ENCODE measurements around the gene GATA2.
A peak's percentile ranks its signal among the peaks of the same experiment; 100 is the strongest.

GATA2 gene

DNA sequence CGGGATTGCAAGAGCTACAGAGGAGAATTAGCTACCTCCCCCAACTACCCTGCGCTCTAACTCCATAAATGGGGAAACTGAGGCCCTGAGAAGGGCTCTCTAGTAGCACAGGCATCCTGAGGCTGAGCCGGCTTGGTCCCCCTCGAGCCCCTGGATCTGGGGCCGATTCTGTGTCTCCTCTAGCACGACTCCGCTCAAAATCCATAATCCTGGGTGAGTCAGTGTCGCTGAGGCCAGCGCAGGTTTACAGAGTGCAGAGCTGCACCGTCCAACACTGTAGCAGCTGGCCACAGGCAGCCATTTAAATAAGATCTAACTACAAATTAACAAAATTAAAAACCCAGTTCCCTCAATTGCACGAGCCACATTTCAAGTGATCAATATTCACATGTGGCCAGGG lies 10.8 kb downstream of the GATA2 start:
- Histone ChIP-seq H3K27me3 (no peaks in the 10 kb centered on the region), H3K9me3 (no peaks in the 10 kb centered on the region), H3K4me3 (ENCODE audit: low read depth, low read length) (peak overlapping the region; percentile 77), H3K4me1 (peaks cover 23% of the 10 kb centered on the region), H3K36me3 (peaks cover 98% of the 10 kb centered on the region)
- DNase-seq, result no peak
- TF ChIP-seq, protein P1, sequence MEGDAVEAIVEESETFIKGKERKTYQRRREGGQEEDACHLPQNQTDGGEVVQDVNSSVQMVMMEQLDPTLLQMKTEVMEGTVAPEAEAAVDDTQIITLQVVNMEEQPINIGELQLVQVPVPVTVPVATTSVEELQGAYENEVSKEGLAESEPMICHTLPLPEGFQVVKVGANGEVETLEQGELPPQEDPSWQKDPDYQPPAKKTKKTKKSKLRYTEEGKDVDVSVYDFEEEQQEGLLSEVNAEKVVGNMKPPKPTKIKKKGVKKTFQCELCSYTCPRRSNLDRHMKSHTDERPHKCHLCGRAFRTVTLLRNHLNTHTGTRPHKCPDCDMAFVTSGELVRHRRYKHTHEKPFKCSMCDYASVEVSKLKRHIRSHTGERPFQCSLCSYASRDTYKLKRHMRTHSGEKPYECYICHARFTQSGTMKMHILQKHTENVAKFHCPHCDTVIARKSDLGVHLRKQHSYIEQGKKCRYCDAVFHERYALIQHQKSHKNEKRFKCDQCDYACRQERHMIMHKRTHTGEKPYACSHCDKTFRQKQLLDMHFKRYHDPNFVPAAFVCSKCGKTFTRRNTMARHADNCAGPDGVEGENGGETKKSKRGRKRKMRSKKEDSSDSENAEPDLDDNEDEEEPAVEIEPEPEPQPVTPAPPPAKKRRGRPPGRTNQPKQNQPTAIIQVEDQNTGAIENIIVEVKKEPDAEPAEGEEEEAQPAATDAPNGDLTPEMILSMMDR (IDR thresholded peaks at IDR 0.05; ENCODE audit: low read depth, low read length), result no peak

DNA sequence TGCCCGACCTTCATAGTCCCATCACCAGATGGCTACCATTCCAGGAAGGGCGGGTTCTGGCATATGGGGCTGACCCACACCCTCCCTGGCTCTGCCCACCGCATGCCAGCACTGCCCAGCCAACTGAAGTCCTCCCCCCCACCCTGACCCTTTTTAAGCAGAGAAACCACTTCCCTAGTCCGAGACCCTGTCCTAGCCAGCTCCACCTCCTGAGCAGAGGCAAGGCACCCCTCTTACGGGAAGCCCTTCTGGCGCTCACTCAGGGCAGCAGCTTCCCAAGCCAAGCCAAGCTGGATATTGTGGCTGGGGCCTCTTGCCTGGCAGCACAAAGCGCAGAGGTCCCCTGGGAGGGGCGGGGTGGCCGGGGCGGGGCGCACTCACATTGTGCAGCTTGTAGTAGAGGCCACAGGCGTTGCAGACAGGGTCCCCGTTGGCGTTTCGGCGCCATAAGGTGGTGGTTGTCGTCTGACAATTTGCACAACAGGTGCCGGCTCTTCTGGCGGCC lies 11.5 kb downstream of the GATA2 start:
- H3K36me3 ChIP-seq, result peaks cover 92% of the 10 kb centered on the region
- TF ChIP-seq, protein P1 (IDR thresholded peaks at IDR 0.05; ENCODE audit: low read depth, low read length), result no peak
- H3K4me1 ChIP-seq, result peaks cover 23% of the 10 kb centered on the region
- H3K27me3 ChIP-seq, result no peaks in the 10 kb centered on the region
- DNase-seq, result peak; percentile 93
- H3K4me3 ChIP-seq (ENCODE audit: low read depth, low read length), result peak overlapping the region; percentile 77
- no peaks in the 10 kb centered on the region for H3K9me3 ChIP-seq

DNA sequence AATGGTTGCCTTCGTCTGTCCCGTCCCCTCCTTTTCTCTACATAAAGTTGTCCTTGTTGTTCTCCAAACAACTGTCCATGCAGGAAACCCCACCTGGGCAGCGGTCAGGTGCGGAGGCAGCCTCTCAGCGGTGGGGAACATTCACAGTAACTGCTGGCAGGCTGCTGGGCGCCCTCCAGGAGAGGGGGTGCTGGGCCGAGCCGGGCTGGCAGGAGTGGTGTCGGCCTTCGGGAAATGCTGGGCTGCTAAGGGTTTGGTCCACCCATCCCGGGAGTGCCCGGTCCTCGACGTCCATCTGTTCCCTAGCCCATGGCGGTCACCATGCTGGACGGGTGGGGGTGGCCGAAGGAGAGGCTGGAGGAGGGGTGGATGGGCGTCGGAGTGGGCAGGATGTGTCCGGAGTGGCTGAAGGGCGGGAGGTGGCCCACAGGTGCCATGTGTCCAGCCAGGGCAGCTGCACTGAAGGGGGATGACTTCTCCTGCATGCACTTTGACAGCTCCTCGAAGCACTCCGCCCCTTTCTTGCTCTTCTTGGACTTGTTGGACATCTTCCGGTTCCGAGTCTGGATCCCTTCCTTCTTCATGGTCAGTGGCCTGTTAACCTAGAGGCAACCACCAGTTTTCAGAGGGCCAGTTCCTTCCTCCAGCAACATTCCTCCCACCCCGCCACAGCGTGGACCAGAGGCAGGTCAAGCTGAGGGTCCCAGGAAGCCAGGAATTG lies 12.1 kb downstream of the GATA2 start:
- peaks cover 85% of the 10 kb centered on the region for H3K36me3 ChIP-seq
- H3K27me3 ChIP-seq, result no peaks in the 10 kb centered on the region
- DNase-seq, result no peak
- H3K4me1 ChIP-seq, result peaks cover 23% of the 10 kb centered on the region
- peak overlapping the region; percentile 77 for H3K4me3 ChIP-seq (ENCODE audit: low read depth, low read length)
- TF ChIP-seq, protein P1 (IDR thresholded peaks at IDR 0.05; ENCODE audit: low read depth, low read length), result no peak
- H3K9me3 ChIP-seq, result no peaks in the 10 kb centered on the region

DNA sequence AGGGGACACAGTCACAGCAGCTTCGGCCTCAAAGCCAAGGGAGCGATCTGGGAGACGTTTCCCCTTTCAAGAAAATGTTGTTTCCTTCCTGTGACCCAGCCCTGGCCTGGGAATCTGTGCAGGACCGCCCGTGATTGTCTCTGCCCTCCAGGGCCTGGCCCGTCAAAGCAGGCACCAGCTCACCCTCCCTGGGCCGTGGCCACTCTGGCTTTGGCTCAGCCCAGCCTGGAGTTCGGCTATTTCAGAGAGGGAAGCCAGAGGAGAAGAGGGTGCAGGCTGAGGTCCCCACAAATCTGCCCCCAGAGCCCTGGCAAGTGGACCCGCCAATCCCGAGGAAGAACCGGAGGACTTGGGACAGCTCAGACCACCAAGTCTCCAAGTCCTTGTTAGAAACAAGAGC lies 12.7 kb downstream of the GATA2 start:
- Histone ChIP-seq H3K4me3 (ENCODE audit: low read depth, low read length) (peak overlapping the region; percentile 77), H3K36me3 (peaks cover 79% of the 10 kb centered on the region), H3K27me3 (no peaks in the 10 kb centered on the region), H3K4me1 (peaks cover 29% of the 10 kb centered on the region), H3K9me3 (no peaks in the 10 kb centered on the region)
- TF ChIP-seq, protein P1 (IDR thresholded peaks at IDR 0.05; ENCODE audit: low read depth, low read length), result no peak
- DNase-seq, result no peak

DNA sequence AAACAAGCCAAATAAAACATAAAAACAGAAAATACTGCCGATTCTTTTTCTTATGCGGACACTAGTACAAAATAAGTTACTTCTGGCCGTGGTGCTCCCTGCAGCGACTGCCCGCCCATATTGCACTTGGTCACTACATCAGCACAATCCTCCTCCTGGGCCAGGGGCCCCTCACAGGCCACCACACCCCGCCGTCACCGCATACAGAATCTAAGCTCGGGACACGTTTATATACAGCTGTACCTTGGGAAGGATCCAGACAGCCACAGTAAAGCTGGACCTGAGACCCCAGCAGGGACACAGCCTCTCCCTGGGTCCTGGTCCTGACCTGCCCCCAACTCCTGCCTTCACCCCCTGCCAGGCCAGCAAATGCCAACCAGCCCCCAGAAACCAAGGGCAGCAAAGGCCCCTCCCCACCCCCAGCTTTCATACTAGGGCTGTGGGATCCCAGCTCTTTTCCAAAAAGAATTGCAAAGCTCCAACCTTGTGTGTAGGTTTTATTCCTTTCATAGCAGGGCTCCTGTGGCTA lies 13.4 kb downstream of the GATA2 start:
- Histone ChIP-seq H3K4me3 (ENCODE audit: low read depth, low read length) (peak overlapping the region; percentile 77), H3K36me3 (peaks cover 73% of the 10 kb centered on the region), H3K9me3 (no peaks in the 10 kb centered on the region), H3K4me1 (peaks cover 36% of the 10 kb centered on the region), H3K27me3 (no peaks in the 10 kb centered on the region)
- DNase-seq, result peak; percentile 53
- TF ChIP-seq, protein P1 (IDR thresholded peaks at IDR 0.05; ENCODE audit: low read depth, low read length), result no peak
